ENCODE measurements around the gene DST. TPM values are rescaled to one million over a fixed set of nuclear protein-coding genes. Genes with fewer than 3 reads are reported as not detected.

Gene DST
- total RNA-seq, 1 experiment from 2014 or later = 144 TPM

GRCh38 chr6:56683882-56684281 lies 41.2 kb upstream of the DST start (continued):
- no peak for TF ChIP-seq YY1 (IDR thresholded peaks at IDR 0.05; ENCODE audit: extremely low read depth, insufficient replicate concordance, low read depth, low read length)

GRCh38 chr6:56682635-56683034 lies 39.9 kb upstream of the DST start:
- POLR2A ChIA-PET = no interaction called here
- Histone ChIP-seq H2AFZ (ENCODE audit: low read depth, low read length, poor library complexity, severe bottlenecking) (no peak overlapping the region), H4K20me1 (ENCODE audit: insufficient read depth) (no peaks in the 10 kb centered on the region), H3K4me3 (replicated peaks in 1 of 2; ENCODE audit: low read depth in 1 of 2, low read length in 2 of 2) (no peak overlapping the region), H3K9me3 (ENCODE audit: control insufficient read depth in 1 of 2, insufficient read depth in 1 of 2, low read depth in 1 of 2, low read length in 2 of 2) (no peaks in the 10 kb centered on the region), H3K36me3 (ENCODE audit: control insufficient read depth in 1 of 2, insufficient read depth in 2 of 2, low read length in 2 of 2) (no peaks in the 10 kb centered on the region), H3K27ac (ENCODE audit: low read depth, low read length) (no peak overlapping the region), H3K27me3 (ENCODE audit: insufficient read depth, low read length) (no peaks in the 10 kb centered on the region), H3K9ac (ENCODE audit: low read length) (no peak overlapping the region), H3K79me2 (ENCODE audit: insufficient read depth, low read length) (peaks cover 13% of the 10 kb centered on the region; the same call in 1 of the 2 replicates), H3K9me2 (ENCODE audit: insufficient read depth) (no peaks in the 10 kb centered on the region), H3K4me1 (ENCODE audit: control insufficient read depth in 1 of 2, insufficient read depth in 2 of 2, low read length in 2 of 2) (peaks cover 12 to 15% of the 10 kb centered on the region in 2 experiments; a peak in 3 of 4 replicates), H3K4me2 (ENCODE audit: low read length) (no peak overlapping the region)
- DNase-seq (ENCODE audit: low read depth, low spot score) = no peak
- RAD21 ChIA-PET (ENCODE audit: low non-redundant PET in 1 of 2, low total read pairs in 2 of 2, uncharacterized antibody in 2 of 2, unreplicated experiment in 2 of 2) = no interaction called here
- intact Hi-C loops (cut with micrococcal nuclease) = no loop called here
- TF ChIP-seq SRF (IDR thresholded peaks at IDR 0.05; ENCODE audit: low read depth) = no peak
- no peak for TF ChIP-seq TCF7L2 (IDR thresholded peaks at IDR 0.05; ENCODE audit: borderline replicate concordance, extremely low read depth, insufficient read depth, insufficient read length)
- TF ChIP-seq CEBPB (IDR thresholded peaks at IDR 0.05; ENCODE audit: low read depth) = no peak
- TF ChIP-seq EZH2phosphoT487 (IDR thresholded peaks at IDR 0.05; ENCODE audit: borderline replicate concordance) = no peak
- TF ChIP-seq JUND (IDR thresholded peaks at IDR 0.05) = no peak
- no peak for TF ChIP-seq ATF3 (IDR thresholded peaks at IDR 0.05)
- TF ChIP-seq MAX (IDR thresholded peaks at IDR 0.05) = no peak
- TF ChIP-seq CBX3 (IDR thresholded peaks at IDR 0.05; ENCODE audit: low read depth) = no peak
- TF ChIP-seq EGR1 (IDR thresholded peaks at IDR 0.05; ENCODE audit: low read depth) = no peak
- no peak for TF ChIP-seq ZNF274 (IDR thresholded peaks at IDR 0.05; ENCODE audit: low read depth, low read length)
- TF ChIP-seq FOSL1 (IDR thresholded peaks at IDR 0.05; ENCODE audit: low read depth) = no peak
- no peak for TF ChIP-seq POLR2A (IDR thresholded peaks at IDR 0.05; ENCODE audit: borderline replicate concordance, extremely low read depth, insufficient read depth, insufficient read length)
- TF ChIP-seq ELF1 (IDR thresholded peaks at IDR 0.05; ENCODE audit: borderline replicate concordance, low read depth) = no peak
- TF ChIP-seq CTCF (IDR thresholded peaks at IDR 0.05 in 2 of 3, conservative IDR thresholded peaks at IDR 0.05 in 1 of 3; ENCODE audit: borderline replicate concordance in 1 of 3, insufficient read depth in 1 of 3, low read depth in 2 of 3, low read length in 2 of 3) = no peak
- no peak for TF ChIP-seq ZFX (IDR thresholded peaks at IDR 0.05)
- no peak for TF ChIP-seq RAD21 (IDR thresholded peaks at IDR 0.05; ENCODE audit: low read depth)
- TF ChIP-seq ZBTB33 (IDR thresholded peaks at IDR 0.05; ENCODE audit: extremely low read depth, insufficient replicate concordance, low read length) = no peak
- TF ChIP-seq POLR2AphosphoS5 (IDR thresholded peaks at IDR 0.05; ENCODE audit: low read depth, low read length) = no peak
- no peak for ATAC-seq
- no TSS peak for BruUV-seq (replicated peaks)
- CTCF ChIA-PET = no interaction called here
